Activated CD8-positive, alpha-beta T cell treated with anti-CD3 and anti-CD28 coated beads for 36 hours (primary cell): ENCODE results near the gene PCAT6. TPM values are rescaled to one million over a fixed set of nuclear protein-coding genes. Genes with fewer than 3 reads are reported as not detected.
A peak's percentile ranks its signal among the peaks of the same experiment; 100 is the strongest.

Experiments
- ATAC-seq: fragments of 200-7000 bp; cut with Tn5 transposase; one replicate; pipeline ENCODE4 v1.10.0; 2021; ENCODE audit warnings: mild to moderate bottlenecking, moderate library complexity
- CTCF ChIA-PET: fragments of 350-600 bp; sonication (Branson Sonifier 250); formaldehyde crosslinking; loops from one replicate; lab custom pipeline; 2021; ENCODE audit warnings: antibody characterized with exemption; lab: Charles Lee
- POLR2A ChIA-PET: fragments of 350-600 bp; sonication (Branson Sonifier 250); formaldehyde crosslinking; loops from one replicate; lab custom pipeline; 2021; ENCODE audit warnings: antibody characterized with exemption; lab: Charles Lee
- DNase-seq: peaks from one replicate; pipeline ENCODE4 v3.0.0-alpha.2; 2020
- H3K27ac Mint-ChIP-seq: one replicate; pipeline ENCODE4 v1.8.0; 2021; ENCODE audit warnings: mild to moderate bottlenecking, mixed read lengths
- H3K27me3 Mint-ChIP-seq: one replicate; pipeline ENCODE4 v1.8.0; 2021; ENCODE audit warnings: mixed read lengths
- H3K36me3 Mint-ChIP-seq: one replicate; pipeline ENCODE4 v1.8.0; 2021; ENCODE audit warnings: low read depth, mixed read lengths
- H3K4me1 Mint-ChIP-seq: one replicate; pipeline ENCODE4 v1.8.0; 2021; ENCODE audit warnings: low read depth, mixed read lengths
- H3K4me3 Mint-ChIP-seq: one replicate; pipeline ENCODE4 v1.8.0; 2021; ENCODE audit warnings: mild to moderate bottlenecking, moderate library complexity, mixed read lengths
- H3K9me3 Mint-ChIP-seq: one replicate; pipeline ENCODE4 v1.8.0; 2021; ENCODE audit warnings: mixed read lengths
- CTCF ChIP-seq: fragments of 200-600 bp; IDR thresholded peaks from one replicate; pipeline ENCODE4 v1.8.0; 2022; ENCODE audit warnings: antibody characterized with exemption, mild to moderate bottlenecking
- intact Hi-C: fragments of 100-400 bp; cut with micrococcal nuclease; formaldehyde crosslinking; loops from one replicate; pipeline ENCODE4 v1.10.0; 2022
- total RNA-seq, 2 experiments: library from RNA; stranded (reverse); gene quantifications; one replicate each; pipeline ENCODE4 v1.2.3, GENCODE V29; 2021

The PCAT6 gene
- total RNA-seq, 2 experiments from 2014 or later, result 0.94 to 2.4 TPM

GRCh38 chr1:202796670-202797069, 14.1 kb upstream of the PCAT6 start:
- Mint-ChIP-seq H3K27me3 (no peaks in the 10 kb centered on the region), H3K4me1 (peaks cover 43% of the 10 kb centered on the region), H3K4me3 (no peak overlapping the region), H3K9me3 (no peaks in the 10 kb centered on the region), H3K36me3 (peaks cover 6% of the 10 kb centered on the region), H3K27ac (no peak overlapping the region)
- ChIA-PET POLR2A (interaction anchor here (0.7 to 1.6 kb wide), 2 partner anchors 9 to 10 kb away, joined by 3 to 5 read pairs; no protein-coding TSS in a partner anchor), CTCF (interaction anchor here (1.3 to 1.4 kb wide), 2 partner anchors 10 to 56 kb away, joined by 3 read pairs; no protein-coding TSS in a partner anchor)
- ATAC-seq, result no peak
- no peak for DNase-seq
- intact Hi-C loops, result no loop called here
- TF ChIP-seq CTCF, result no peak

- peaks cover 6% of the 10 kb centered on the region for H3K36me3 Mint-ChIP-seq
- ATAC-seq (no peak), DNase-seq (peak; percentile 32)
- H3K9me3 Mint-ChIP-seq, result no peaks in the 10 kb centered on the region
- CTCF ChIA-PET, result interaction anchor here (2.1 kb wide), 1 partner anchor 11 kb away, joined by 8 read pairs; no protein-coding TSS in a partner anchor
- H3K4me1 Mint-ChIP-seq, result peaks cover 54% of the 10 kb centered on the region
- H3K4me3 Mint-ChIP-seq, result no peak overlapping the region
- H3K27me3 Mint-ChIP-seq, result no peaks in the 10 kb centered on the region
- intact Hi-C loops, result no loop called here
- H3K27ac Mint-ChIP-seq, result no peak overlapping the region
- no peak for TF ChIP-seq CTCF
- POLR2A ChIA-PET, result no interaction called here
Observed at GRCh38 chr1:202798260-202798659, 12.5 kb upstream of the PCAT6 start.

- no peak for DNase-seq
Observed at GRCh38 chr1:202798792-202799331, 11.9 kb upstream of the PCAT6 start.

GRCh38 chr1:202800742-202801141, 10.0 kb upstream of the PCAT6 start:
- Mint-ChIP-seq H3K27me3 (no peaks in the 10 kb centered on the region), H3K27ac (peak overlapping the region; percentile 32), H3K36me3 (peaks cover 6% of the 10 kb centered on the region), H3K4me1 (peaks cover 69% of the 10 kb centered on the region), H3K4me3 (no peak overlapping the region), H3K9me3 (no peaks in the 10 kb centered on the region)
- CTCF ChIA-PET, result interaction anchor here (0.8 to 1.2 kb wide), 2 partner anchors 51 to 108 kb away, joined by 3 to 4 read pairs; no protein-coding TSS in a partner anchor
- intact Hi-C loops, result no loop called here
- ATAC-seq, result no peak
- DNase-seq, result no peak
- TF ChIP-seq CTCF, result no peak
- POLR2A ChIA-PET, result interaction anchor here (0.6 to 0.7 kb wide), 2 partner anchors 44 to 167 kb away, joined by 3 read pairs; no protein-coding TSS in a partner anchor

More at GRCh38 chr1:202798792-202799331, 11.9 kb upstream of the PCAT6 start:
- ATAC-seq, result no peak
- no peak for TF ChIP-seq CTCF
- Mint-ChIP-seq H3K9me3 (no peaks in the 10 kb centered on the region), H3K4me1 (peaks cover 57% of the 10 kb centered on the region), H3K27ac (no peak overlapping the region), H3K4me3 (no peak overlapping the region), H3K36me3 (peaks cover 6% of the 10 kb centered on the region), H3K27me3 (no peaks in the 10 kb centered on the region)
- CTCF ChIA-PET, result interaction anchor here (2.1 kb wide), 1 partner anchor 11 kb away, joined by 8 read pairs; no protein-coding TSS in a partner anchor
- intact Hi-C loops, result no loop called here
- POLR2A ChIA-PET, result no interaction called here

- intact Hi-C loops, result no loop called here
- H3K9me3 Mint-ChIP-seq, result no peaks in the 10 kb centered on the region
- peaks cover 74% of the 10 kb centered on the region for H3K4me1 Mint-ChIP-seq
- ATAC-seq (no peak), DNase-seq (no peak)
- TF ChIP-seq CTCF, result no peak
- H3K36me3 Mint-ChIP-seq, result peaks cover 7% of the 10 kb centered on the region
- H3K27ac Mint-ChIP-seq, result no peak overlapping the region
- ChIA-PET CTCF (interaction anchor here (0.8 to 1.2 kb wide), 2 partner anchors 50 to 108 kb away, joined by 3 to 4 read pairs; no protein-coding TSS in a partner anchor), POLR2A (interaction anchor here (0.7 kb wide), 1 partner anchor 45 kb away, joined by 3 read pairs; no protein-coding TSS in a partner anchor)
- H3K4me3 Mint-ChIP-seq, result no peak overlapping the region
- H3K27me3 Mint-ChIP-seq, result no peaks in the 10 kb centered on the region
Observed at GRCh38 chr1:202801175-202801574, 9.6 kb upstream of the PCAT6 start.
